Esophagus muscularis mucosa (tissue), 4 donors: Measurements from ENCODE around the gene LRRC8C. TPM values are rescaled to one million over a fixed set of nuclear protein-coding genes. Genes with fewer than 3 reads are reported as not detected.

Experiments used
- DNase-seq: peaks from one replicate; pipeline ENCODE4 v3.0.0-alpha.2; 2017; ENCODE audit errors: extremely low spot score
- H3K27ac ChIP-seq, 4 donors: fragments of 200-600 bp; sonication (generic); replicated peaks in 1 of 4; 1 replicate in 3 of 4; 2 replicates in 1 of 4; pipeline ENCODE4 v1.5.1; 2016 to 2019; ENCODE audit warnings: mild to moderate bottlenecking in 1 of 4
- H3K27me3 ChIP-seq, 4 donors: fragments of 200-600 bp; sonication (generic); one replicate each; pipeline versions ENCODE4 v1.5.1 to v1.6.0; 2016 to 2019
- H3K36me3 ChIP-seq, 4 donors: fragments of 200-600 bp; sonication (generic); one replicate each; pipeline ENCODE4 v1.5.1; 2016 to 2019
- H3K4me1 ChIP-seq, 4 donors: fragments of 200-600 bp; sonication (generic); one replicate each; pipeline ENCODE4 v1.5.1; 2016 to 2019
- H3K4me3 ChIP-seq, 4 donors: fragments of 200-600 bp; sonication (generic); 1 replicate in 2 of 4; 2 replicates in 2 of 4; pipeline ENCODE4 v1.5.1; 2016 to 2019; ENCODE audit warnings: mild to moderate bottlenecking in 4 of 4, moderate library complexity in 1 of 4
- H3K9me3 ChIP-seq, 4 donors: fragments of 200-600 bp; sonication (generic); 1 replicate in 3 of 4; 2 replicates in 1 of 4; pipeline ENCODE4 v1.5.1; 2016 to 2019
- CTCF ChIP-seq, 3 experiments: fragments of 200-600 bp in 2 of 3; fragments of 450-650 bp in 1 of 3; sonication (generic) in 2 of 3; IDR thresholded peaks; one replicate each; pipeline ENCODE4 v1.5.1; 2017 to 2019; ENCODE audit warnings: antibody characterized with exemption in 3 of 3, mild to moderate bottlenecking in 2 of 3, moderate library complexity in 1 of 3
- EP300 ChIP-seq: sonication (generic); formaldehyde crosslinking; IDR thresholded peaks from one replicate; pipeline ENCODE4 v1.6.1; 2017; ENCODE audit warnings: antibody characterized with exemption
- POLR2A ChIP-seq: fragments of 450-650 bp; IDR thresholded peaks from one replicate; pipeline ENCODE4 v1.6.1; 2017; ENCODE audit warnings: antibody characterized with exemption, moderate library complexity, mild to moderate bottlenecking, low read depth
- POLR2AphosphoS5 ChIP-seq, 2 donors: sonication (generic); formaldehyde crosslinking; IDR thresholded peaks; one replicate each; pipeline ENCODE4 v1.6.1; 2017; ENCODE audit warnings: antibody characterized with exemption in 2 of 2
- WGBS: methylation state at CpG from one replicate; pipeline ENCODE4 v1.1.5; 2018; 5-methylcytosine and 5-hydroxymethylcytosine counted together
- intact Hi-C: fragments of 100-400 bp; cut with DNase I; formaldehyde crosslinking; loops from one replicate; pipeline ENCODE4 v1.15.1; 2023
- total RNA-seq, 4 donors: library from RNA; depleted of rRNA; stranded (reverse); fragments of >200 nt; gene quantifications; one replicate each; pipeline versions ENCODE4 v1.1.0 to v1.2.1, GENCODE V29; 2016

Gene LRRC8C
- total RNA-seq, 4 donors from 2014 or later = 5.8 to 8.9 (median 7.4) TPM

DNA sequence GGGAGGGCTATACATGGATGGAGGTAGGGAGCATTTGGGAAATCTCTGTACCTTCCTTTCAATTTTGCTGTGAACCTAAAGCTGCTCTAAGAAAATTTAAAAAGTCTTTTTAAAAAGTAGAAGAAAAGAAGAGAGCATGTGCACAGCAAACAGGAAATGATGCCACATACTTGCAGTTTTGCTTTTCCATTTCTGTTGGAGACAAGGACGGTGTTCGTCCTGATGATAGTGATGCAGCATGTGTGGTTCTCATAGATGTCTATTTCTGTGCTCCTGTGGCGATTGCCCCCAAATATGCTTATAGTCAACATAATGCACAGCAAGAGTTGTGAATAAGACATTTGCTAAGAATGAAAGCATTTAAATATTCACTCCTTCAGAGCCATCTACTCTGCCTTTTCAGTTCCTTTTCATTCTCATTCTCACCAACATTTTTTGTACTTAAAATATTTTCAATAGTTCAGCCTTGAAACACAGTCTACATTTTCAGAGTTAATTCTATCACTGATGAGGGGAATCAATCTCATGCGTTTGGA lies 66.6 kb downstream of the LRRC8C start:
- 82% methylated on average over 4 of the region's 4 CpGs for WGBS

GRCh38 chr1:89701746-89702241 lies 68.9 kb downstream of the LRRC8C start:
- Histone ChIP-seq H3K27me3 (no peaks in the 10 kb centered on the region), H3K4me3 (no peak overlapping the region), H3K27ac (no peak overlapping the region), H3K4me1 (peaks cover 0 to 6% (median 0%) of the 10 kb centered on the region in 4 donors), H3K9me3 (no peaks in the 10 kb centered on the region), H3K36me3 (no peaks in the 10 kb centered on the region)
- intact Hi-C loops = no loop called here
- WGBS = 74% methylated on average over 4 of the region's 4 CpGs
- no peak for DNase-seq
- no peak for TF ChIP-seq CTCF (IDR thresholded peaks at IDR 0.05)
- no peak for TF ChIP-seq EP300
- no peak for TF ChIP-seq POLR2A
- no peak for TF ChIP-seq POLR2AphosphoS5 (IDR thresholded peaks at IDR 0.05)

More for the DNA sequence above, 66.6 kb downstream of the LRRC8C start:
- H3K36me3 ChIP-seq = no peaks in the 10 kb centered on the region
- no peak overlapping the region for H3K27ac ChIP-seq
- H3K27me3 ChIP-seq = no peaks in the 10 kb centered on the region
- H3K4me1 ChIP-seq = peaks cover 6 to 12% (median 7%) of the 10 kb centered on the region in 4 donors
- intact Hi-C loops = no loop called here
- H3K4me3 ChIP-seq = no peak overlapping the region
- no peak for TF ChIP-seq POLR2AphosphoS5 (IDR thresholded peaks at IDR 0.05)
- no peak for TF ChIP-seq EP300
- TF ChIP-seq CTCF (IDR thresholded peaks at IDR 0.05) = no peak
- no peak for TF ChIP-seq POLR2A
- no peaks in the 10 kb centered on the region for H3K9me3 ChIP-seq
- DNase-seq = no peak

- H3K36me3 ChIP-seq = no peaks in the 10 kb centered on the region
- intact Hi-C loops = no loop called here
- no peak for DNase-seq
- no peak overlapping the region for H3K4me3 ChIP-seq
- H3K9me3 ChIP-seq = no peaks in the 10 kb centered on the region
- peaks cover 0 to 6% (median 0%) of the 10 kb centered on the region in 4 donors for H3K4me1 ChIP-seq
- H3K27ac ChIP-seq = no peak overlapping the region
- no peaks in the 10 kb centered on the region for H3K27me3 ChIP-seq
- 97% methylated on average over 1 of the region's 1 CpG for WGBS
- TF ChIP-seq POLR2A (no peak), POLR2AphosphoS5 (IDR thresholded peaks at IDR 0.05) (no peak), CTCF (IDR thresholded peaks at IDR 0.05) (no peak), EP300 (no peak)
These were observed 69.7 kb downstream of the LRRC8C start for GRCh38 chr1:89702520-89703045.

- no peaks in the 10 kb centered on the region for H3K27me3 ChIP-seq
- intact Hi-C loops = no loop called here
- no peak overlapping the region for H3K4me3 ChIP-seq
- no peak for DNase-seq
- WGBS = 92% methylated on average over 1 of the region's 1 CpG
- no peaks in the 10 kb centered on the region for H3K9me3 ChIP-seq
- H3K36me3 ChIP-seq = no peaks in the 10 kb centered on the region
- H3K27ac ChIP-seq = no peak overlapping the region
- H3K4me1 ChIP-seq = peaks cover 0 to under 1% (median under 1%) of the 10 kb centered on the region in 4 donors
- TF ChIP-seq EP300 (no peak), CTCF (IDR thresholded peaks at IDR 0.05) (no peak), POLR2AphosphoS5 (IDR thresholded peaks at IDR 0.05) (no peak), POLR2A (no peak)
These were observed 70.5 kb downstream of the LRRC8C start for GRCh38 chr1:89703469-89703868.
